ENCODE data around the gene KCNK5.

GRCh38 chr6:39273406-39273821 is 44.1 kb upstream of the KCNK5 start:
- no peak for TF ChIP-seq CTCF (IDR thresholded peaks at IDR 0.05)
- TF ChIP-seq POLR2A (IDR thresholded peaks at IDR 0.05), result no peak
- TF ChIP-seq POLR2AphosphoS5 (IDR thresholded peaks at IDR 0.05), result no peak
- no peak for TF ChIP-seq EP300 (IDR thresholded peaks at IDR 0.05)
